Measurements from ENCODE around the gene PCDHGC3. TPM values are rescaled to one million over a fixed set of nuclear protein-coding genes. Genes with fewer than 3 reads are reported as not detected.

PCDHGC3 gene
- total and polyA plus RNA-seq, 4 donors: 3.7 to 11.0 (median 6.2) TPM

GRCh38 chr5:141434006-141434405 is 41.8 kb upstream of the PCDHGC3 start:
- peaks cover 18 to 54% (median 26%) of the 10 kb centered on the region in 4 donors for H3K9me3 ChIP-seq (ENCODE audit: control insufficient read depth in 4 of 4, low read length in 3 of 4)
- no peak overlapping the region for H3K27ac ChIP-seq (ENCODE audit: low read depth in 1 of 2, low read length in 2 of 2)
- no peak overlapping the region for H3K9ac ChIP-seq (ENCODE audit: low read depth in 1 of 2, low read length in 2 of 2)
- TF ChIP-seq SP1 (IDR thresholded peaks at IDR 0.05) (no peak), FOXA1 (IDR thresholded peaks at IDR 0.05) (no peak), REST (IDR thresholded peaks at IDR 0.05) (no peak), FOXA2 (IDR thresholded peaks at IDR 0.05) (no peak), CTCF (IDR thresholded peaks at IDR 0.05; ENCODE audit: low read depth, low read length, missing input control) (no peak), RXRA (IDR thresholded peaks at IDR 0.05) (no peak), TAF1 (conservative IDR thresholded peaks at IDR 0.05) (no peak), ATF3 (IDR thresholded peaks at IDR 0.05) (no peak), HNF4A (conservative IDR thresholded peaks at IDR 0.05) (no peak), EGR1 (IDR thresholded peaks at IDR 0.05; ENCODE audit: low read depth in 2 of 2) (no peak), JUND (IDR thresholded peaks at IDR 0.05) (no peak), HNF4G (IDR thresholded peaks at IDR 0.05) (no peak), YY1 (IDR thresholded peaks at IDR 0.05) (no peak), NR2F2 (IDR thresholded peaks at IDR 0.05) (no peak), RAD21 (IDR thresholded peaks at IDR 0.05) (no peak), ZBTB33 (IDR thresholded peaks at IDR 0.05) (no peak), GABPA (IDR thresholded peaks at IDR 0.05 in 1 of 2, conservative IDR thresholded peaks at IDR 0.05 in 1 of 2) (no peak), MAX (IDR thresholded peaks at IDR 0.05) (no peak)
- DNase-seq (ENCODE audit: low spot score): no peak
- no peak overlapping the region for H3K4me3 ChIP-seq (ENCODE audit: low read depth in 1 of 3, low read length in 3 of 3)
- H3K36me3 ChIP-seq (ENCODE audit: control insufficient read depth in 4 of 4, insufficient read depth in 3 of 4, low read depth in 1 of 4, low read length in 3 of 4): no peaks in the 10 kb centered on the region
- no peaks in the 10 kb centered on the region for H3K27me3 ChIP-seq (ENCODE audit: control insufficient read depth in 4 of 4, insufficient read depth in 4 of 4, low read length in 3 of 4)
- 59% methylated on average over 2 of the region's 2 CpGs for WGBS
- peaks cover 0 to 11% (median 2%) of the 10 kb centered on the region in 4 donors for H3K4me1 ChIP-seq (ENCODE audit: control insufficient read depth in 4 of 4, insufficient read depth in 4 of 4, low read length in 3 of 4)

Data from liver (tissue), 9 donors.